Osteoblast (primary cell): ENCODE results near the gene CENPM. TPM values are rescaled to one million over a fixed set of nuclear protein-coding genes. Genes with fewer than 3 reads are reported as not detected.

Experiments
- DNase-seq: peaks from one replicate; pipeline ENCODE4 v3.0.0; 2011; ENCODE audit warnings: low spot score, mixed read lengths; ENCODE audit not compliant: insufficient read length; ENCODE audit errors: missing footprints
- H2AFZ ChIP-seq: 2 replicates; pipeline ENCODE4 v1.6.0; 2011; ENCODE audit warnings: mild to moderate bottlenecking, low read length
- H3K27ac ChIP-seq: 2 replicates; pipeline ENCODE4 v1.5.1; 2011; ENCODE audit warnings: mild to moderate bottlenecking, low read depth, low read length, moderate library complexity
- H3K27me3 ChIP-seq: 2 replicates; pipeline ENCODE4 v1.6.0; 2012; ENCODE audit warnings: mild to moderate bottlenecking, control low read depth, inconsistent platforms, low read length, moderate library complexity; ENCODE audit not compliant: insufficient read depth
- H3K36me3 ChIP-seq: 2 replicates; pipeline ENCODE4 v1.5.1; 2011; ENCODE audit warnings: mild to moderate bottlenecking, low read length, control low read depth, moderate library complexity; ENCODE audit not compliant: insufficient read depth
- H3K4me1 ChIP-seq: 2 replicates; pipeline ENCODE4 v1.5.1; 2011; ENCODE audit warnings: mild to moderate bottlenecking, low read length, control low read depth, moderate library complexity; ENCODE audit not compliant: insufficient read depth
- H3K4me2 ChIP-seq: 2 replicates; pipeline ENCODE4 v1.6.0; 2011; ENCODE audit warnings: mild to moderate bottlenecking, low read length; ENCODE audit not compliant: insufficient read depth
- H3K4me3 ChIP-seq: fragments of 200-600 bp; sonication (generic); 3 replicates; pipeline ENCODE4 v1.5.1; 2012; ENCODE audit warnings: mild to moderate bottlenecking, low read length, inconsistent platforms; ENCODE audit not compliant: insufficient read depth
- H3K79me2 ChIP-seq: 2 replicates; pipeline ENCODE4 v1.6.0; 2012; ENCODE audit warnings: mild to moderate bottlenecking, low read length, control low read depth, inconsistent platforms; ENCODE audit not compliant: insufficient read depth
- H3K9me3 ChIP-seq: 2 replicates; pipeline ENCODE4 v1.5.1; 2011; ENCODE audit warnings: low read depth, low read length, control low read depth
- H4K20me1 ChIP-seq: 2 replicates; pipeline ENCODE4 v1.6.0; 2012; ENCODE audit warnings: mild to moderate bottlenecking, low read length, control low read depth; ENCODE audit not compliant: insufficient read depth
- CTCF ChIP-seq: IDR thresholded peaks from 2 replicates; pipeline ENCODE4 v1.5.1; 2011; ENCODE audit warnings: mild to moderate bottlenecking, low read depth, low read length, moderate library complexity; ENCODE audit errors: extremely low read depth
- total RNA-seq: library from RNA; depleted of rRNA; stranded (reverse); fragments of >200 nt; gene quantifications from 2 replicates; pipeline ENCODE4 v1.2.3, GENCODE V29; 2012

Gene CENPM
- total RNA-seq, 1 donor: 1.8 TPM

GRCh38 chr22:41940832-41941765 lies 5.9 kb downstream of the CENPM start:
- DNase-seq: peak; percentile 97
- no peaks in the 10 kb centered on the region for H3K27me3 ChIP-seq
- peaks cover 6% of the 10 kb centered on the region for H3K79me2 ChIP-seq
- no peaks in the 10 kb centered on the region for H3K9me3 ChIP-seq
- peak overlapping the region; percentile 45 for H3K4me2 ChIP-seq
- peak overlapping the region; percentile 81 for H3K27ac ChIP-seq
- no peak overlapping the region for H3K4me3 ChIP-seq
- H3K4me1 ChIP-seq: peaks cover 26% of the 10 kb centered on the region
- peaks cover 4% of the 10 kb centered on the region for H3K36me3 ChIP-seq
- TF ChIP-seq CTCF: peak; percentile 91
- peaks cover 5% of the 10 kb centered on the region for H4K20me1 ChIP-seq
- peak overlapping the region; percentile 58 for H2AFZ ChIP-seq

GRCh38 chr22:41939981-41940831 lies 6.7 kb downstream of the CENPM start:
- no peak for TF ChIP-seq CTCF

GRCh38 chr22:41936894-41937169 lies 10.1 kb downstream of the CENPM start:
- Histone ChIP-seq H4K20me1 (peaks cover 5% of the 10 kb centered on the region), H3K4me2 (no peak overlapping the region), H3K79me2 (no peaks in the 10 kb centered on the region), H3K4me3 (no peak overlapping the region), H2AFZ (no peak overlapping the region), H3K27ac (no peak overlapping the region), H3K9me3 (no peaks in the 10 kb centered on the region), H3K27me3 (no peaks in the 10 kb centered on the region), H3K36me3 (no peaks in the 10 kb centered on the region), H3K4me1 (peaks cover 12% of the 10 kb centered on the region)
- no peak for DNase-seq
- TF ChIP-seq CTCF: no peak

More at GRCh38 chr22:41939981-41940831, 6.7 kb downstream of the CENPM start:
- no peak overlapping the region for H3K4me2 ChIP-seq
- no peaks in the 10 kb centered on the region for H3K9me3 ChIP-seq
- H4K20me1 ChIP-seq: peaks cover 5% of the 10 kb centered on the region
- no peak overlapping the region for H2AFZ ChIP-seq
- H3K27me3 ChIP-seq: no peaks in the 10 kb centered on the region
- peaks cover 4% of the 10 kb centered on the region for H3K36me3 ChIP-seq
- no peak for DNase-seq
- H3K4me3 ChIP-seq: no peak overlapping the region
- H3K79me2 ChIP-seq: no peaks in the 10 kb centered on the region
- peaks cover 19% of the 10 kb centered on the region for H3K4me1 ChIP-seq
- H3K27ac ChIP-seq: peak overlapping the region; percentile 81

- no peaks in the 10 kb centered on the region for H4K20me1 ChIP-seq
- TF ChIP-seq CTCF: no peak
Observed at GRCh38 chr22:41935509-41935908, 11.4 kb downstream of the CENPM start.

More at GRCh38 chr22:41935509-41935908, 11.4 kb downstream of the CENPM start:
- H3K79me2 ChIP-seq: no peaks in the 10 kb centered on the region
- no peak overlapping the region for H3K4me2 ChIP-seq
- no peaks in the 10 kb centered on the region for H3K27me3 ChIP-seq
- no peak overlapping the region for H3K4me3 ChIP-seq
- H3K27ac ChIP-seq: no peak overlapping the region
- H3K36me3 ChIP-seq: no peaks in the 10 kb centered on the region
- H3K4me1 ChIP-seq: peaks cover 2% of the 10 kb centered on the region
- H3K9me3 ChIP-seq: no peaks in the 10 kb centered on the region
- no peak overlapping the region for H2AFZ ChIP-seq
- DNase-seq: no peak
